ENCODE results near the gene LAIR2.

LAIR2 gene

GRCh38 chr19:54534156-54534555 is 31.5 kb downstream of the LAIR2 start:
- TF ChIP-seq ZFX (IDR thresholded peaks at IDR 0.05; ENCODE audit: borderline replicate concordance) = no peak
- TF ChIP-seq CTCF (IDR thresholded peaks at IDR 0.05) = no peak
- no peak overlapping the region for H3K27ac ChIP-seq

GRCh38 chr19:54535601-54536000 is 33.0 kb downstream of the LAIR2 start:
- TF ChIP-seq CTCF (IDR thresholded peaks at IDR 0.05) (no peak), ZFX (IDR thresholded peaks at IDR 0.05; ENCODE audit: borderline replicate concordance) (no peak)

GRCh38 chr19:54536956-54537355 is 34.3 kb downstream of the LAIR2 start:
- TF ChIP-seq CTCF (IDR thresholded peaks at IDR 0.05) (no peak), ZFX (IDR thresholded peaks at IDR 0.05; ENCODE audit: borderline replicate concordance) (no peak)
- no peak overlapping the region for H3K27ac ChIP-seq

More at GRCh38 chr19:54535601-54536000, 33.0 kb downstream of the LAIR2 start:
- H3K27ac ChIP-seq = no peak overlapping the region

- H3K27ac ChIP-seq = no peak overlapping the region
- TF ChIP-seq ZFX (IDR thresholded peaks at IDR 0.05; ENCODE audit: borderline replicate concordance) (no peak), CTCF (IDR thresholded peaks at IDR 0.05) (no peak)
Observed at GRCh38 chr19:54541712-54542111, 39.1 kb downstream of the LAIR2 start.

GRCh38 chr19:54548806-54549205 is 46.2 kb downstream of the LAIR2 start:
- no peak overlapping the region for H3K27ac ChIP-seq
- TF ChIP-seq CTCF (IDR thresholded peaks at IDR 0.05) (no peak), ZFX (IDR thresholded peaks at IDR 0.05; ENCODE audit: borderline replicate concordance) (no peak)

- no peak for TF ChIP-seq ZFX (IDR thresholded peaks at IDR 0.05; ENCODE audit: borderline replicate concordance)
- TF ChIP-seq CTCF (IDR thresholded peaks at IDR 0.05) = no peak
- H3K27ac ChIP-seq = no peak overlapping the region
Observed at GRCh38 chr19:54549224-54549623, 46.6 kb downstream of the LAIR2 start.

- TF ChIP-seq ZFX (IDR thresholded peaks at IDR 0.05; ENCODE audit: borderline replicate concordance) (no peak), CTCF (IDR thresholded peaks at IDR 0.05) (no peak)
- no peak overlapping the region for H3K27ac ChIP-seq
Observed at GRCh38 chr19:54551293-54551692, 48.7 kb downstream of the LAIR2 start.

All from 22Rv1 (cell line).